Measurements from ENCODE around the gene NMBR.

DNA sequence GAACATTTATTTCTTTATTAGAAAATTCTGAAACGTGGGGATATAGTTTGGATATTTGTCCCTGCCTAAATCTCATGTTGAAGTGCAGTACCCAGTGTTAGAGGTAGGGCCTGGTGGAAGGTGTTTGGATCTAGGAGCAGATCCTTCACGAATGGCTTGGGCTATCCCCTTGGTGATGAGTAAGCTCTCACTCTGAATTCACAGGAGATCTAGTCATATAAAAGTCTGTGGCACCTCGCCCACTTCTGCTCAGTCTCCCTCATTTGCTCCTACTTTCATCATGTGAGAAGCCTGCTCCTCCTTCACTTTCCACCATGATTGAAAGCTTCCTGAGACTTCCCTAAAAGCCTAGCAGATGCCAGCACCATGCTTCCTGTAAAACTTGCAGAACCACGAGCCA, 111.0 kb downstream of the NMBR start:
- no peak for TF ChIP-seq EP300 (IDR thresholded peaks at IDR 0.05)
- TF ChIP-seq POLR2AphosphoS5 (IDR thresholded peaks at IDR 0.05), result no peak
- TF ChIP-seq, protein P1, sequence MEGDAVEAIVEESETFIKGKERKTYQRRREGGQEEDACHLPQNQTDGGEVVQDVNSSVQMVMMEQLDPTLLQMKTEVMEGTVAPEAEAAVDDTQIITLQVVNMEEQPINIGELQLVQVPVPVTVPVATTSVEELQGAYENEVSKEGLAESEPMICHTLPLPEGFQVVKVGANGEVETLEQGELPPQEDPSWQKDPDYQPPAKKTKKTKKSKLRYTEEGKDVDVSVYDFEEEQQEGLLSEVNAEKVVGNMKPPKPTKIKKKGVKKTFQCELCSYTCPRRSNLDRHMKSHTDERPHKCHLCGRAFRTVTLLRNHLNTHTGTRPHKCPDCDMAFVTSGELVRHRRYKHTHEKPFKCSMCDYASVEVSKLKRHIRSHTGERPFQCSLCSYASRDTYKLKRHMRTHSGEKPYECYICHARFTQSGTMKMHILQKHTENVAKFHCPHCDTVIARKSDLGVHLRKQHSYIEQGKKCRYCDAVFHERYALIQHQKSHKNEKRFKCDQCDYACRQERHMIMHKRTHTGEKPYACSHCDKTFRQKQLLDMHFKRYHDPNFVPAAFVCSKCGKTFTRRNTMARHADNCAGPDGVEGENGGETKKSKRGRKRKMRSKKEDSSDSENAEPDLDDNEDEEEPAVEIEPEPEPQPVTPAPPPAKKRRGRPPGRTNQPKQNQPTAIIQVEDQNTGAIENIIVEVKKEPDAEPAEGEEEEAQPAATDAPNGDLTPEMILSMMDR (IDR thresholded peaks at IDR 0.05), result no peak
